AG09309 (cell line): ENCODE data around the gene ACOXL.

Source experiments
- DNase-seq: peaks from one replicate; pipeline ENCODE4 v3.0.0-alpha.2; 2010; ENCODE audit warnings: low read depth
- H3K4me3 ChIP-seq: 2 replicates; pipeline ENCODE4 v1.5.1; 2011; ENCODE audit warnings: mild to moderate bottlenecking, low read depth, low read length, moderate library complexity; ENCODE audit not compliant: control insufficient read depth
- TF ChIP-seq, protein P1 (sequence below): IDR thresholded peaks from 2 replicates; pipeline ENCODE4 v1.5.1; 2011; ENCODE audit warnings: mild to moderate bottlenecking, low read depth, low read length, inconsistent platforms; ENCODE audit not compliant: insufficient read depth, control insufficient read depth; ENCODE audit errors: missing control alignments

The ACOXL gene

DNA sequence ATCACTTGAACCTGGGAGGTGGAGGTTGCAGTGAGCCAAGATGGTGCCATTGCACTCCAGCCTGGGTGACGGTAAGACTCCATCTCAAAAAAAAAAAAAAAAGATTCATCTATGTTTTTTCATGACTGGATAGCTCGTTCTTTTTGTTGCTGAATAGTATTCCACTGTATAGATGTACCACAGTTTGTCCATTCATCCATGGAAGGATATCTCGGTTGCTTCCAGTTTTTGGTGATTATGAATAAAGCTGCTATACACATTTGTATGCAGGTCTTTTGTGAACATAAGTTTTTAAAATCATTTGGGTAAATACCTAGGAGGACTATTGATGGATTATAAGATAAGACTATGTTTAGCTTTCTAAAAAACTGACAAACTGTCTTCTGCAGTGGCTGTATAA is 90.8 kb downstream of the ACOXL start:
- H3K4me3 ChIP-seq = no peak overlapping the region
- TF ChIP-seq, protein P1, sequence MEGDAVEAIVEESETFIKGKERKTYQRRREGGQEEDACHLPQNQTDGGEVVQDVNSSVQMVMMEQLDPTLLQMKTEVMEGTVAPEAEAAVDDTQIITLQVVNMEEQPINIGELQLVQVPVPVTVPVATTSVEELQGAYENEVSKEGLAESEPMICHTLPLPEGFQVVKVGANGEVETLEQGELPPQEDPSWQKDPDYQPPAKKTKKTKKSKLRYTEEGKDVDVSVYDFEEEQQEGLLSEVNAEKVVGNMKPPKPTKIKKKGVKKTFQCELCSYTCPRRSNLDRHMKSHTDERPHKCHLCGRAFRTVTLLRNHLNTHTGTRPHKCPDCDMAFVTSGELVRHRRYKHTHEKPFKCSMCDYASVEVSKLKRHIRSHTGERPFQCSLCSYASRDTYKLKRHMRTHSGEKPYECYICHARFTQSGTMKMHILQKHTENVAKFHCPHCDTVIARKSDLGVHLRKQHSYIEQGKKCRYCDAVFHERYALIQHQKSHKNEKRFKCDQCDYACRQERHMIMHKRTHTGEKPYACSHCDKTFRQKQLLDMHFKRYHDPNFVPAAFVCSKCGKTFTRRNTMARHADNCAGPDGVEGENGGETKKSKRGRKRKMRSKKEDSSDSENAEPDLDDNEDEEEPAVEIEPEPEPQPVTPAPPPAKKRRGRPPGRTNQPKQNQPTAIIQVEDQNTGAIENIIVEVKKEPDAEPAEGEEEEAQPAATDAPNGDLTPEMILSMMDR = no peak
- DNase-seq = no peak

DNA sequence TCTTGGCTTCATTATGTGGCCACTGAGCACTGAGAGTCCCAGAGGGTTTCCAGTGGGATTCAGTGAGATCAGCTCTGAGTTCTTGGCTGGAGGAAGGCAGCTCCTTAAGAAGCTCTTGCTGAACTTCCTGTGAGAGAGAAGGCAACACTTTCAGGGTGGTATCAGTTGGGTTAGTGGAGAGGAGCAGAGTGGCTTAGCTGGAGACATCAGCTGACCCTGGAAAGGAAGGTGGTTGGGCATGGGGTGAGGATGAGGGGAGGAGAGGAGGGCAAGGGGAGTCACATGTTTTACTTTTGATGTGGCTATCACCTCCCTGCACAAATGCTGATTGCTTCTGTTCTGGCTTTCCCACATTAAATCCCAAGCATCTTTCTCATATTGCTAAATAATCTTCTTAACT is 95.1 kb downstream of the ACOXL start:
- H3K4me3 ChIP-seq = no peak overlapping the region
- TF ChIP-seq, protein P1 = no peak
- DNase-seq = no peak

DNA sequence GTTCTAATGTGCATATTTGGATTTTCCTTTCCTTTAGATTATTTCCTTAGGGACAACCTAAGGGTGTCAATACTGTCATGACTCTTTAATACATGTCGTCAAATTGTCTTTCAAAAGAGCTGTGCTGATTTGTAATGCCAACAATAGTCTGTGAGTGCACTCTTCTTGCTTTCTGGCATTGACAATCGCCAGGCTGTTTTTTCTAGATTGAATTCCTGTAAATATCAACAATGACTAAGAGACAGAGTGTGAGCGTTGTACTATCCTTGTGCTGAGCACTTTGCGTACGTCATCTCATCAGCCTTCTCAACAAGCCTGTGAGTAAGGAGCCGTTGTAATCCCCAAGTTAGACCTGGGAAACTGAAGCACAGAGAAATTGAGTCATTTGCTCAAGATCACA is 96.0 kb downstream of the ACOXL start:
- DNase-seq = no peak
- no peak overlapping the region for H3K4me3 ChIP-seq
- TF ChIP-seq, protein P1 = no peak

GRCh38 chr2:110829413-110830146 is 97.2 kb downstream of the ACOXL start:
- no peak overlapping the region for H3K4me3 ChIP-seq
- TF ChIP-seq, protein P1 = no peak
- no peak for DNase-seq

DNA sequence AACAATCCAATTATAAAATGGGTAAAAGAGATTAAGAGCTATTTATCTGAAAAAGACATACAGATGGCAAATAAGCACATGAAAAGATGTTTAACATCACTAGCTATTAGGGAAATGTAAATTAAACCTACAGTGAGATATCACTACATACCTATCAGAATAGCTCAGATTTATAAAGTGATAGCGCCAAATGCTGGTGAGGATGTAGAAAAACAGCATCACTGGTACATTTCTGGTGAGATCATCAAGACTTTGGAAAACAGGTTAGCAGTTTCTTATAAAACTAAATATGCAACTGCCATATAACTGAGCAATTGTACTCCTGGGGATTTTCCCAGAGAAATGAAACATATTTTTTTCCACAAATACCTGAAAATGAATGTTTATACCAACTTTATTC is 100.4 kb downstream of the ACOXL start:
- TF ChIP-seq, protein P1 = no peak
- H3K4me3 ChIP-seq = no peak overlapping the region
- DNase-seq = no peak

GRCh38 chr2:110834134-110834827 is 101.9 kb downstream of the ACOXL start:
- no peak overlapping the region for H3K4me3 ChIP-seq
- no peak for DNase-seq

More at GRCh38 chr2:110834134-110834827, 101.9 kb downstream of the ACOXL start:
- TF ChIP-seq, protein P1 = no peak
